D721Med (cell line): ENCODE results near the gene FANCM.

ENCODE experiments used
- DNase-seq: peaks from one replicate; pipeline ENCODE4 v3.0.0; 2011; ENCODE audit warnings: low spot score; ENCODE audit not compliant: insufficient read length
- FAIRE-seq: peaks from 2 replicates; lab custom pipeline; 2011; peaks lifted over from hg19 to GRCh38; lab: Jason Lieb, UNC
- TF ChIP-seq, protein P1 (sequence below): IDR thresholded peaks from 2 replicates; pipeline ENCODE4 v1.5.1; 2012; ENCODE audit warnings: mild to moderate bottlenecking, control low read depth; ENCODE audit not compliant: insufficient read depth; ENCODE audit errors: missing control alignments

The FANCM gene

GRCh38 chr14:45135659-45136395 is at the start of gene FANCM:
Gene FANCM (plus strand): TSS chr14:45135930. CDS start chr14:45136032, 102 bp downstream.
- DNase-seq = peak; percentile 38
- FAIRE-seq = peak; percentile 38
- TF ChIP-seq, protein P1, sequence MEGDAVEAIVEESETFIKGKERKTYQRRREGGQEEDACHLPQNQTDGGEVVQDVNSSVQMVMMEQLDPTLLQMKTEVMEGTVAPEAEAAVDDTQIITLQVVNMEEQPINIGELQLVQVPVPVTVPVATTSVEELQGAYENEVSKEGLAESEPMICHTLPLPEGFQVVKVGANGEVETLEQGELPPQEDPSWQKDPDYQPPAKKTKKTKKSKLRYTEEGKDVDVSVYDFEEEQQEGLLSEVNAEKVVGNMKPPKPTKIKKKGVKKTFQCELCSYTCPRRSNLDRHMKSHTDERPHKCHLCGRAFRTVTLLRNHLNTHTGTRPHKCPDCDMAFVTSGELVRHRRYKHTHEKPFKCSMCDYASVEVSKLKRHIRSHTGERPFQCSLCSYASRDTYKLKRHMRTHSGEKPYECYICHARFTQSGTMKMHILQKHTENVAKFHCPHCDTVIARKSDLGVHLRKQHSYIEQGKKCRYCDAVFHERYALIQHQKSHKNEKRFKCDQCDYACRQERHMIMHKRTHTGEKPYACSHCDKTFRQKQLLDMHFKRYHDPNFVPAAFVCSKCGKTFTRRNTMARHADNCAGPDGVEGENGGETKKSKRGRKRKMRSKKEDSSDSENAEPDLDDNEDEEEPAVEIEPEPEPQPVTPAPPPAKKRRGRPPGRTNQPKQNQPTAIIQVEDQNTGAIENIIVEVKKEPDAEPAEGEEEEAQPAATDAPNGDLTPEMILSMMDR = no peak

- DNase-seq (no peak), FAIRE-seq (no peak)
- TF ChIP-seq, protein P1 = no peak
Measured at GRCh38 chr14:45089813-45090212, 45.9 kb upstream of the FANCM start.

DNA sequence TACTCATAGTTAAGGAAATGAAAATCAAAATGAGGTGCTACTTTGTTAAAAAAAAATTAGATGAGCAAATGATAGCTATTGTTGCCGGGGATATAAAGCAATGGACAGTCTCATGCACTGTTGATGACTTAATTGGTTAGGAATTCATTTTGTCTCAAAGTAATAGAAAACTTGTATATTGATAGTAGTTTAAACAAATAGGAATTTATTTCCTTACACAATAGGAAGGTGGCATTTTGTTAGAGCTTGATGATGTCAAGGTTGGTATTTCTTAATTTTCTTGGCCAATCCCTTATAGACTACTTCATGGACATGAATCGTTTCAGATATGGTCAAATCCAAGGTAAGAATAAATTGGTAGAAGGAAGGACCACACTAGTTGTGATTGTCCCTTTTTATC is 44.0 kb upstream of the FANCM start:
- DNase-seq (no peak), FAIRE-seq (no peak)
- TF ChIP-seq, protein P1 = no peak

- FAIRE-seq = no peak
- TF ChIP-seq, protein P1 = no peak
Measured at GRCh38 chr14:45094275-45094674, 41.5 kb upstream of the FANCM start.

DNA sequence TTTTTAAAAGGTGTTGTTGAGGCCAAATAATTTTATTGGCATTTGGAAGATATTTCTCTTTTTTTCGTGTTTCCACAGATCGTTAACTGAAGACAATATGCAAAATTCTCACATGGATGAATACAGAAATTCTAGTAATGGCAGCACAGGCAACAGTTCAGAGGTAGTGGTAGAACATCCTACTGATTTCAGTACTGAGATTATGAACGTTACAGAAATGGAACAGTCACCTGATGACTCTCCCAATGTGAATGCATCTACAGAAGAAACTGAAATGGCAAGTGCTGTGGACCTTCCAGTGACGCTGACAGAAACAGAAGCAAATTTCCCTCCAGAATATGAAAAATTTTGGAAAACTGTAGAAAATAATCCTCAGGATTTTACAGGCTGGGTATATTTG is 40.6 kb upstream of the FANCM start:
- TF ChIP-seq, protein P1 = no peak
- DNase-seq = no peak
- no peak for FAIRE-seq

More at GRCh38 chr14:45094275-45094674, 41.5 kb upstream of the FANCM start:
- DNase-seq = no peak

GRCh38 chr14:45096218-45096617 is 39.5 kb upstream of the FANCM start:
- FAIRE-seq (no peak), DNase-seq (no peak)
- TF ChIP-seq, protein P1 = no peak

GRCh38 chr14:45103806-45104205 is 31.9 kb upstream of the FANCM start:
- FAIRE-seq (no peak), DNase-seq (no peak)
- TF ChIP-seq, protein P1 = no peak
